GM10248 (cell line): Measurements from ENCODE around the gene NBPF3.
"Not testable (repeated sequence)": the region's sequence is repeated elsewhere in the genome, so short reads cannot be mapped to it uniquely, and the experiment has no call there.

Experiments
- CTCF ChIA-PET: fragments of 300-600 bp; sonication (Branson Sonifier 250); formaldehyde crosslinking; extraction: SDS; loops from one replicate; lab custom pipeline; 2021; ENCODE audit warnings: antibody characterized with exemption; lab: Yijun Ruan, JAX
- POLR2A ChIA-PET: fragments of 350-650 bp; sonication (Branson Sonifier 250); formaldehyde crosslinking; extraction: SDS; loops from one replicate; lab custom pipeline; 2020; ENCODE audit warnings: antibody characterized with exemption; lab: Yijun Ruan, JAX
- DNase-seq: peaks from one replicate; pipeline ENCODE4 v3.0.0; 2012; ENCODE audit errors: extremely low spot score
- TF ChIP-seq, protein P1 (sequence below): IDR thresholded peaks from 2 replicates; pipeline ENCODE4 v1.5.1; 2012; ENCODE audit warnings: mild to moderate bottlenecking, low read depth; ENCODE audit errors: extremely low read depth, missing control alignments, control extremely low read depth

NBPF3 gene

DNA sequence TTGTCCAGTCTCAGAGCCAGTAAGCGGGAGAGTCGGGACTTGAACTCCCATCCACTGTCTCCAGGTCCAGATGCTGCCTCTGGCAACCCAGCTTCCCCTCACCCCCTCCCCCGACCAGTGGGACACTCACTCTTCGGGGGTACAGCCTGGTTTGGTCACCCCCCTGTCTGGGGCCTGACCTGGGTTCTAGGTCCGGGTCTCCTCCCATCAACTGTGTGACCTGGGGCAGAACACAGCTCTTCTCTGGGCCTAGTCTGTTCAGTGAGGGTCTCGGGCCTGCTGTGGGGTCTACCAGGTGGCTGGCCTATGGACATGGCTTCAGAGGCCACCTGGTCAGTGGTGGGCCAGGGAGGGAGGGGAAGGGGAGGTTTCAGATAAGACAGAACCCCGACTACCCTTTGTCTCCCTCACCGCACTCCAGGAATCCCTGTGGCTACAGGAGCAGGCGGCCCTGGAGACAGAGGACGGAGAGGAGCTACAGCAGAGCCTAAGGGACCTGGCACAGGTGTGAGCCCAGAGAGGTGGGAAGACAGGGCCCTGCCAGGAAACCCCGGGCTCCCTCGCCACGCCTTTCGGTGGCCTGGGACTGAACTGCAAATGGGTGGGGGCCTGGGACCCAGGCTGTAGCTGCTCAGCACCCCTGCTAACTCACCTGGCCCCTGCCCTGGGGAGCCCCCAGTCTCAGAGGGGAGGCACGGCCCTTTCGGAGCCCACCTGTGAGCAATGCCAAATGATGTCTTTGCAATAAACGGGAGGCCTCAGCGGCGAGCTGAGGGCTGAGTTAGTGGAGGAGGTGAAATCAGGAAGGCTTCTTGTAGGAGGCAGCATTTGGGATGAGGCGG, 4.1 kb upstream of the NBPF3 start:
- DNase-seq = no peak
- TF ChIP-seq, protein P1, sequence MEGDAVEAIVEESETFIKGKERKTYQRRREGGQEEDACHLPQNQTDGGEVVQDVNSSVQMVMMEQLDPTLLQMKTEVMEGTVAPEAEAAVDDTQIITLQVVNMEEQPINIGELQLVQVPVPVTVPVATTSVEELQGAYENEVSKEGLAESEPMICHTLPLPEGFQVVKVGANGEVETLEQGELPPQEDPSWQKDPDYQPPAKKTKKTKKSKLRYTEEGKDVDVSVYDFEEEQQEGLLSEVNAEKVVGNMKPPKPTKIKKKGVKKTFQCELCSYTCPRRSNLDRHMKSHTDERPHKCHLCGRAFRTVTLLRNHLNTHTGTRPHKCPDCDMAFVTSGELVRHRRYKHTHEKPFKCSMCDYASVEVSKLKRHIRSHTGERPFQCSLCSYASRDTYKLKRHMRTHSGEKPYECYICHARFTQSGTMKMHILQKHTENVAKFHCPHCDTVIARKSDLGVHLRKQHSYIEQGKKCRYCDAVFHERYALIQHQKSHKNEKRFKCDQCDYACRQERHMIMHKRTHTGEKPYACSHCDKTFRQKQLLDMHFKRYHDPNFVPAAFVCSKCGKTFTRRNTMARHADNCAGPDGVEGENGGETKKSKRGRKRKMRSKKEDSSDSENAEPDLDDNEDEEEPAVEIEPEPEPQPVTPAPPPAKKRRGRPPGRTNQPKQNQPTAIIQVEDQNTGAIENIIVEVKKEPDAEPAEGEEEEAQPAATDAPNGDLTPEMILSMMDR = no peak
- POLR2A ChIA-PET = no interaction called here
- CTCF ChIA-PET = no interaction called here

DNA sequence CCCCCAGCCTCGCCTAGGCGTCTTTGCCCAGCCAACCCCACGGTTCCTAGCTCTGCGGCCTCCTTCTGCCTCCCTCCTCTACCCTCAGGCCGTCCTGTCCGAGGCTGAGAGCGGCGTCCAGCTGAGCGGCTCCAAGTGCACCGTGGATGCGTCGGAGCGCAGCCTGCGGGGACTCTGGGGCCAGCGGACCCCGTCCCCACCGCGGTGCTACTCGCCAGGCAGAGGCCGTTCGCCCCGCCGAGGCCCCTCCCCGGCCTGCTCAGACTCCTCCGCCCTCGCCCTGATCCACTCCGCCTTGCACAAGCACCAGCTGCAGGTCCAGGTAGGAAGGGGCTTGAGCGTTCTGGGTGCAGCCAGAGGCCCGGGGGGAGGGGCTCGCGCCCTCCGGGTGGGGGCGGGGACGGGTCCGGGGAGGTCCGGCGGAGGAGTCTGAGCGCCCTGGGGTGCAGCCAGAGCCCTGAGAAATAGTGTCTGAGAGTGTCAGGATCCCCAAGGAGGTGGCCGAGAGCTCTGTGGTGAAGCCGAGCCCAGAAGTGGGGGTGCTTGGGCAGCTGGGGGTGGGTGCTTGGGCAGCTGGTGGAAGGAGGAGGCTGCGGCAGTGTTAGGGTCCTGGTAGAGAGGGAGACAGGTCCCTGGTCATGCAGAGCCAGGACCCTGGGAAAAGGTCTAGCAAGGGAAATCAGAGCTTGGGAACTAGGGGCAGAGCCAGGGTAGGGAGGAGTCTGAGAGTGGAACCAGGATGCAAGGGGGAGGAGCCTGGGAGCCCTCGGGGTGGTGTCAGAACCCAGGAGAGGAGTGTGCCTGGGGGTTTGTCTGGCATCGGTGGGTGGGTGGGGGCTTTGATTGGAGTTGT, 3.2 kb upstream of the NBPF3 start:
- CTCF ChIA-PET = interaction anchor here (1.7 kb wide), 1 partner anchor 12 kb away, joined by 3 read pairs; no protein-coding TSS in a partner anchor
- DNase-seq = no peak
- TF ChIP-seq, protein P1 = no peak
- POLR2A ChIA-PET = no interaction called here

DNA sequence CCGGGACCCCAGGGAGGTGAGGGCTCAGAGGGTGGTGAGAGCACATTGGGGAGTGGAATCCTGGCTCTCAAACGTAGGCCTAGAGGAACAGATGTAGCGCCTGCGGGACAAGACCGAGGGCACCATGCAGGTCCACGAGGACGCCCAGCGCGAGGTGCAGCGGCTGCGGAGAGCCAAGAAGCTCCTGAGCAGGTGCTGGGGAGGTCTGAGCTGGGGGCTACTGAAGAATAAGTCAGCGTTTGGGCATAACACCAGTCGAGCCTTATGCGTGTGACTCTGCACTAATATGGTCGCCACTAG, 2.6 kb upstream of the NBPF3 start:
- CTCF ChIA-PET = interaction anchor here (0.9 to 1.7 kb wide), 2 partner anchors 11 to 167 kb away, joined by 3 read pairs; no protein-coding TSS in a partner anchor
- no peak for DNase-seq
- TF ChIP-seq, protein P1 = no peak
- POLR2A ChIA-PET = no interaction called here

DNA sequence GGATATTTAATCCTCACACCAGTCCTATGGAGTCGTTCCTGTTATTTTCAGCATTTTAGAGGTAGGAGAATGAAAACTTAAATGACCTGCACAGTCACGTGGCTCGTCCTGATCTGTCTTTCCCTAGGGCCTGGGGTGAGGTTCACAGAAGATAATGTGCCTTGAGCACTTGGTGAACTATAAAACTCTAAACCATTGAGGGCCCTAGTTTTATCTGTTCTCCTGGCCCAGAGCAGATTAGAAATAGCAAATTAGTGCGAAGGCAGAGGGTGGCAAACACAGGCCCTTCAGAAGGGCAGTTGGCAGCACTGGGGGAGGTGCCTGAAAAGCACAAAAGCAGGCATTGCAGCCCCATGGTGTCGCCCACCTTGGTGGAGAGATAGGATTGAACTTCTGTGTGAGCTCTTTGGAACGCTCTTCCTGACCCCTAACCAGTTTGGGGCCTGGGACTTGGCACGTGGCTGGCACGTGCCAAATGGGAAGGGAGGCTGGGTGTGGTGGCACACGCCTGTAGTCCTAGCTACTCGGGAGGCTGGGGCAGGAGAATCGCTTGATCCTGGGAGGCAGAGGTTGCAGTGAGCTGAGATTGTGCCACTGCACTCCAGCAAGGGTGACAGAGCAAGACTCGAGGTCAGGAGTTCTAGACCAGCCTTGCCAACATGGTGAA, 1.2 kb upstream of the NBPF3 start:
- CTCF ChIA-PET = interaction anchor here (1.1 kb wide), 1 partner anchor 206 kb away, joined by 3 read pairs; no protein-coding TSS in a partner anchor
- DNase-seq, POLR2A ChIA-PET: not testable (repeated sequence)

DNA sequence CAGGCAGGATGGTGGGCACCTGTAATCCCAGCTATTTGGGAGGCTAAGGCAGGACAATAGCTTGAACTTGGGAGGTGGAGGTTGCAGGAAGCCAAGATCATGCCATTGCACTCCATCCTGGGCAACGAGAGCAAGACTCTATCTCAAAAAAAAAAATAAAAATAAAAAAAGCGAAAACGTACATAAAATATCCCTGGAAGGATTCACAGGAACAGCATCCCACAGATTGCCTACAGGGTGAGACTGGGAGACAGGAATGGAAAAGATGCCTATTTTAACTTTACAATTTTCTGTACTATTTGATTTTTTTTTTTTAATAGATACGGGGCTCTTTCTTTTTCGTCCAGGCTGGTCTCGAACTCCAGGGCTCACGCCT, 604 bp upstream of the NBPF3 start:
- ChIA-PET CTCF (no interaction called here), POLR2A (no interaction called here)
- TF ChIP-seq, protein P1 = no peak
- DNase-seq = no peak

DNA sequence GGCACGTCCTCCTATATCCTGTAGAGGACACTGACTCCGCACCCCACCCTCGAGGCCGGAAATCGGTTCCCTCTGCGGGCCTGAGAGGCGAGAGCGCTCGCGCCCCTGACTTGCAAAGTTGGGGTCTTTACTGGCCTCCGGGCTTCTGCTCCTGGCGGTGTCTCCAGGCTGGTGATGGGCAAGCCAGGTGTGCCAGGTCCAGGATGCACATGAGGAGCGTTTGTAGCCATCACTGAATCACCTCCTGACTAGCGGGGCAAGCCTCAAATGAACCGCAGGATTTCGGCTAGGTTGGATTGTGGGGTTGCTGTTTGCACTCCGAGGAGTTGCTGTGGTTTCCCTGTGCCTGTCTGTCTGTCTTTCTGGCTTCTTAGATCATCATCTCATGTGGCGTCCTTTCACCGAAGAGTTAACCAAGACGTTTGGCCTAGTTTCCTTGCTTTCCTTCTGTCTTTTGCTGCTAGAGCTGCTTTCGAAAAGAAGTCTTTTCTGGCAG, 741 bp downstream of the NBPF3 start:
- CTCF ChIA-PET, DNase-seq, POLR2A ChIA-PET: not testable (repeated sequence)

DNA sequence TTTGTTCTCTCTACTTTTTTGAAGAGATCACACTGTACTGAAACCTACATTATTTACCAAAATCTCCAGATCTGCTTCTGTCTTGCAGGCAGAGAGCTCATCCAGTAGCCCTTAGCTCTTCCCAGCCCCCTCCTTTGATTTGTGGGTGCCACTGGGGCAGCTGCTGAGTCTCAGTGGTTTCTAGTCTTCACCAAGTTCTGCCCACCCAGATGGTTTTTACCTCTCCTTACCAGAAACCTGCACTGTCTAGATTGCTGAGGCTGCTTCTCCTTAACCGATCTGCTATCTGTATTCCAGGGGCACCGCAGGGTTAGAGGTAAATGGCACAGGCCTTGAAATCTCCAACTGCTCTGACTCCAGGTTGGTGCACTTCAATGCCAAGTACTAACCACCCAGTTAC, 6.7 kb downstream of the NBPF3 start:
- CTCF ChIA-PET, DNase-seq, POLR2A ChIA-PET: not testable (repeated sequence)
